ENCODE results near the gene ZNF789. TPM values are rescaled to one million over a fixed set of nuclear protein-coding genes. Genes with fewer than 3 reads are reported as not detected.

The ZNF789 gene
- total and polyA plus RNA-seq, 2 of the 13 experiments (the other 11 are each of a cell fraction or from before 2014, with no cell fraction given) = 19.8 to 25.1 TPM

DNA sequence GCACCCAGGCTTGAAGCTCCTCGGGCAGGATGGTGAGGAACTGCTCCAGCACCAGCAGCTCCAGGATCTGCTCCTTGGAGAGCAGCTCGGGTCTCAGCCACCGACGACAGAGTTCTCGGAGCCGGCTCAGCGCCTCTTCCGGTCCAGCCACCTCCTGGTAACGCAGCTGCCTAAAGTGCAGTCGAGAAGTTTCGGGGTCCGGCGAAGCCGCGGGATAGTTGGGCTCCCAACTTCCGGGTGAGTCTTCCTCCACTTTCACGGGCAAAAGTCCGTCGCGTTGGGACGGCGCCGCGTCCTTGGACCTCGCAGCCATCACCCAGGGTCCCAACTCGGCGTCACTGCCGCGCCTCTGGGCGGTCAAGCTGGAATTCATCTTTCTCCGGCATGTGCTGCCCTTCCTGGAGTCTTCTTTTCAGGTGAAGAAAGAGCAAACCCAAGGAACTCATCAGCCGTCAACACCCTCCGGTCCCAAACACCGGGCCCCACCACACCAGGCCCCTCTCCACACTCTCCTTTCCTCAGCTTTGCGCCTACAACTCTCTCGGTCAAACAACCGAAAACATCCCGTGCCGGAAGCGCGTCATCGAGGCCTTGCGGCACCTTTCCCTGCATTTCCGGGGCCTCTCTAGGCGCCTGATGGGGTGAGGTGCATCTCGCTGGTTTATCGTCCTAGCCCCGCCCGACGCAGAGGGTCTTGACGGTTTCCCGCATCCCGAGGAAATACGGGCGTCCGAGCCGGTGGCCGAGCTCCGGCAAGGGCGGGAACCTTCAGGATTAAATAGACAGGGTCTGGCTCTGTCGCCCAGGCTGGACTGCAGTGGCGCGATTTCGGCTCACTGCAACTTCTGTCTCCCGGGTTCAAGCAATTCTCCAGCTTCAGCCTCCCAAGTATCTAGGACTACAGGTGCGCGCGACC lies 27.3 kb downstream of the ZNF789 start, which contains the start of gene ZNF394 (continued):
- TF ChIP-seq, protein P1, sequence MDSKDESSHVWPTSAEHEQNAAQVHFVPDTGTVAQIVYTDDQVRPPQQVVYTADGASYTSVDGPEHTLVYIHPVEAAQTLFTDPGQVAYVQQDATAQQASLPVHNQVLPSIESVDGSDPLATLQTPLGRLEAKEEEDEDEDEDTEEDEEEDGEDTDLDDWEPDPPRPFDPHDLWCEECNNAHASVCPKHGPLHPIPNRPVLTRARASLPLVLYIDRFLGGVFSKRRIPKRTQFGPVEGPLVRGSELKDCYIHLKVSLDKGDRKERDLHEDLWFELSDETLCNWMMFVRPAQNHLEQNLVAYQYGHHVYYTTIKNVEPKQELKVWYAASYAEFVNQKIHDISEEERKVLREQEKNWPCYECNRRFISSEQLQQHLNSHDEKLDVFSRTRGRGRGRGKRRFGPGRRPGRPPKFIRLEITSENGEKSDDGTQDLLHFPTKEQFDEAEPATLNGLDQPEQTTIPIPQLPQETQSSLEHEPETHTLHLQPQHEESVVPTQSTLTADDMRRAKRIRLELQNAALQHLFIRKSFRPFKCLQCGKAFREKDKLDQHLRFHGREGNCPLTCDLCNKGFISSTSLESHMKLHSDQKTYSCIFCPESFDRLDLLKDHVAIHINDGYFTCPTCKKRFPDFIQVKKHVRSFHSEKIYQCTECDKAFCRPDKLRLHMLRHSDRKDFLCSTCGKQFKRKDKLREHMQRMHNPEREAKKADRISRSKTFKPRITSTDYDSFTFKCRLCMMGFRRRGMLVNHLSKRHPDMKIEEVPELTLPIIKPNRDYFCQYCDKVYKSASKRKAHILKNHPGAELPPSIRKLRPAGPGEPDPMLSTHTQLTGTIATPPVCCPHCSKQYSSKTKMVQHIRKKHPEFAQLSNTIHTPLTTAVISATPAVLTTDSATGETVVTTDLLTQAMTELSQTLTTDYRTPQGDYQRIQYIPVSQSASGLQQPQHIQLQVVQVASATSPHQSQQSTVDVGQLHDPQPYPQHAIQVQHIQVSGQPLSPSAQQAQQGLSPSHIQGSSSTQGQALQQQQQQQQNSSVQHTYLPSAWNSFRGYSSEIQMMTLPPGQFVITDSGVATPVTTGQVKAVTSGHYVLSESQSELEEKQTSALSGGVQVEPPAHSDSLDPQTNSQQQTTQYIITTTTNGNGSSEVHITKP (CRISPR knock-in tag; IDR thresholded peaks at IDR 0.05; ENCODE audit: low read depth) = peak; percentile 55; the same call in 1 of the 2 replicates
- TF ChIP-seq SP2 (CRISPR knock-in tag; IDR thresholded peaks at IDR 0.05) = peak; percentile 75
- peak; percentile 67; the same call in 1 of the 2 replicates for TF ChIP-seq THYN1 (CRISPR knock-in tag; IDR thresholded peaks at IDR 0.05; ENCODE audit: borderline replicate concordance, low read depth)
- peak; percentile 53; the same call in 1 of the 2 replicates for TF ChIP-seq ZNF703 (CRISPR knock-in tag; IDR thresholded peaks at IDR 0.05; ENCODE audit: borderline replicate concordance)
- TF ChIP-seq, protein P2, sequence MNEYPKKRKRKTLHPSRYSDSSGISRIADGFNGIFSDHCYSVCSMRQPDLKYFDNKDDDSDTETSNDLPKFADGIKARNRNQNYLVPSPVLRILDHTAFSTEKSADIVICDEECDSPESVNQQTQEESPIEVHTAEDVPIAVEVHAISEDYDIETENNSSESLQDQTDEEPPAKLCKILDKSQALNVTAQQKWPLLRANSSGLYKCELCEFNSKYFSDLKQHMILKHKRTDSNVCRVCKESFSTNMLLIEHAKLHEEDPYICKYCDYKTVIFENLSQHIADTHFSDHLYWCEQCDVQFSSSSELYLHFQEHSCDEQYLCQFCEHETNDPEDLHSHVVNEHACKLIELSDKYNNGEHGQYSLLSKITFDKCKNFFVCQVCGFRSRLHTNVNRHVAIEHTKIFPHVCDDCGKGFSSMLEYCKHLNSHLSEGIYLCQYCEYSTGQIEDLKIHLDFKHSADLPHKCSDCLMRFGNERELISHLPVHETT (CRISPR knock-in tag; conservative IDR thresholded peaks at IDR 0.05) = peak; percentile 81; the same call in 1 of the 2 replicates
- TF ChIP-seq KMT2B (CRISPR knock-in tag; IDR thresholded peaks at IDR 0.05) = peak; percentile 98
- TF ChIP-seq ZNF768 (CRISPR knock-in tag; IDR thresholded peaks at IDR 0.05) = no peak
- TF ChIP-seq AGO1 (IDR thresholded peaks at IDR 0.05; ENCODE audit: low read depth, low read length, poor library complexity, severe bottlenecking) = peak; percentile 61
- TF ChIP-seq, protein P3, sequence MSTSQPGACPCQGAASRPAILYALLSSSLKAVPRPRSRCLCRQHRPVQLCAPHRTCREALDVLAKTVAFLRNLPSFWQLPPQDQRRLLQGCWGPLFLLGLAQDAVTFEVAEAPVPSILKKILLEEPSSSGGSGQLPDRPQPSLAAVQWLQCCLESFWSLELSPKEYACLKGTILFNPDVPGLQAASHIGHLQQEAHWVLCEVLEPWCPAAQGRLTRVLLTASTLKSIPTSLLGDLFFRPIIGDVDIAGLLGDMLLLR (CRISPR knock-in tag; IDR thresholded peaks at IDR 0.05) = peak; percentile 66
- TF ChIP-seq, protein P4, sequence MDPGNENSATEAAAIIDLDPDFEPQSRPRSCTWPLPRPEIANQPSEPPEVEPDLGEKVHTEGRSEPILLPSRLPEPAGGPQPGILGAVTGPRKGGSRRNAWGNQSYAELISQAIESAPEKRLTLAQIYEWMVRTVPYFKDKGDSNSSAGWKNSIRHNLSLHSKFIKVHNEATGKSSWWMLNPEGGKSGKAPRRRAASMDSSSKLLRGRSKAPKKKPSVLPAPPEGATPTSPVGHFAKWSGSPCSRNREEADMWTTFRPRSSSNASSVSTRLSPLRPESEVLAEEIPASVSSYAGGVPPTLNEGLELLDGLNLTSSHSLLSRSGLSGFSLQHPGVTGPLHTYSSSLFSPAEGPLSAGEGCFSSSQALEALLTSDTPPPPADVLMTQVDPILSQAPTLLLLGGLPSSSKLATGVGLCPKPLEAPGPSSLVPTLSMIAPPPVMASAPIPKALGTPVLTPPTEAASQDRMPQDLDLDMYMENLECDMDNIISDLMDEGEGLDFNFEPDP (CRISPR knock-in tag; conservative IDR thresholded peaks at IDR 0.05) = no peak
- TF ChIP-seq SALL1 (CRISPR knock-in tag; IDR thresholded peaks at IDR 0.05) = peak; percentile 88
- TF ChIP-seq, protein P5, sequence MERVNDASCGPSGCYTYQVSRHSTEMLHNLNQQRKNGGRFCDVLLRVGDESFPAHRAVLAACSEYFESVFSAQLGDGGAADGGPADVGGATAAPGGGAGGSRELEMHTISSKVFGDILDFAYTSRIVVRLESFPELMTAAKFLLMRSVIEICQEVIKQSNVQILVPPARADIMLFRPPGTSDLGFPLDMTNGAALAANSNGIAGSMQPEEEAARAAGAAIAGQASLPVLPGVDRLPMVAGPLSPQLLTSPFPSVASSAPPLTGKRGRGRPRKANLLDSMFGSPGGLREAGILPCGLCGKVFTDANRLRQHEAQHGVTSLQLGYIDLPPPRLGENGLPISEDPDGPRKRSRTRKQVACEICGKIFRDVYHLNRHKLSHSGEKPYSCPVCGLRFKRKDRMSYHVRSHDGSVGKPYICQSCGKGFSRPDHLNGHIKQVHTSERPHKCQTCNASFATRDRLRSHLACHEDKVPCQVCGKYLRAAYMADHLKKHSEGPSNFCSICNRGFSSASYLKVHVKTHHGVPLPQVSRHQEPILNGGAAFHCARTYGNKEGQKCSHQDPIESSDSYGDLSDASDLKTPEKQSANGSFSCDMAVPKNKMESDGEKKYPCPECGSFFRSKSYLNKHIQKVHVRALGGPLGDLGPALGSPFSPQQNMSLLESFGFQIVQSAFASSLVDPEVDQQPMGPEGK (CRISPR knock-in tag; IDR thresholded peaks at IDR 0.05) = peak; percentile 74; the same call in 1 of the 2 replicates
- peak; percentile 57; the same call in 1 of the 2 replicates for TF ChIP-seq ZNF761 (CRISPR knock-in tag; conservative IDR thresholded peaks at IDR 0.05)
- TF ChIP-seq ZNF44 (CRISPR knock-in tag; IDR thresholded peaks at IDR 0.05) = 0 out of 2 replicates have a peak, but pooled peaks have one; percentile 55
- TF ChIP-seq ZNF749 (CRISPR knock-in tag; IDR thresholded peaks at IDR 0.05; ENCODE audit: borderline replicate concordance) = 0 out of 2 replicates have a peak, but pooled peaks have one; percentile 9

All from HepG2 (cell line).